ENCODE measurements around the gene PAPPA2.

- no peak for TF ChIP-seq TAF1 (IDR thresholded peaks at IDR 0.05; ENCODE audit: low read depth)
- no peak for TF ChIP-seq RAD21 (IDR thresholded peaks at IDR 0.05; ENCODE audit: low read depth)
- TF ChIP-seq EP300 (IDR thresholded peaks at IDR 0.05; ENCODE audit: borderline replicate concordance): no peak
- no peak for TF ChIP-seq MAX (IDR thresholded peaks at IDR 0.05)
- no peak for TF ChIP-seq CEBPB (IDR thresholded peaks at IDR 0.05)
- no peak for TF ChIP-seq YY1 (IDR thresholded peaks at IDR 0.05; ENCODE audit: low read depth)
Observed at GRCh38 chr1:176705585-176705984, 242.6 kb downstream of the PAPPA2 start.

All from Ishikawa (cell line).